ENCODE measurements around the gene POTEB3.
"Not testable (repeated sequence)": the region's sequence is repeated elsewhere in the genome, so short reads cannot be mapped to it uniquely, and the experiment has no call there.

Gene POTEB3

GRCh38 chr15:21440399-21440798, at the start of gene POTEB3:
Gene POTEB3 (minus strand): TSS chr15:21440499. CDS start chr15:21440011, 488 bp downstream.
- DNase-seq (ENCODE audit: low read depth); H3K4me3 ChIP-seq (ENCODE audit: low read length): not testable (repeated sequence)

- H3K4me3 ChIP-seq (ENCODE audit: low read length); DNase-seq (ENCODE audit: low read depth): not testable (repeated sequence)
Measured at GRCh38 chr15:21453683-21454082, 13.4 kb upstream of the POTEB3 start.

GRCh38 chr15:21451920-21452563, 11.7 kb upstream of the POTEB3 start:
- not testable (repeated sequence) for DNase-seq (ENCODE audit: low read depth)

GRCh38 chr15:21451487-21451886, 11.2 kb upstream of the POTEB3 start:
- not testable (repeated sequence) for H3K4me3 ChIP-seq (ENCODE audit: low read length); DNase-seq (ENCODE audit: low read depth)

More at GRCh38 chr15:21451920-21452563, 11.7 kb upstream of the POTEB3 start:
- H3K4me3 ChIP-seq (ENCODE audit: low read length): not testable (repeated sequence)

- DNase-seq (ENCODE audit: low read depth); H3K4me3 ChIP-seq (ENCODE audit: low read length): not testable (repeated sequence)
Measured at GRCh38 chr15:21407366-21407765, 32.9 kb downstream of the POTEB3 start.

GRCh38 chr15:21401531-21401930, 38.8 kb downstream of the POTEB3 start:
- not testable (repeated sequence) for H3K4me3 ChIP-seq (ENCODE audit: low read length); DNase-seq (ENCODE audit: low read depth)

- DNase-seq (ENCODE audit: low read depth); H3K4me3 ChIP-seq (ENCODE audit: low read length): not testable (repeated sequence)
Measured at GRCh38 chr15:21399111-21399510, 41.2 kb downstream of the POTEB3 start.

GRCh38 chr15:21398511-21398910, 41.8 kb downstream of the POTEB3 start:
- not testable (repeated sequence) for H3K4me3 ChIP-seq (ENCODE audit: low read length); DNase-seq (ENCODE audit: low read depth)

- DNase-seq (ENCODE audit: low read depth); H3K4me3 ChIP-seq (ENCODE audit: low read length): not testable (repeated sequence)
Measured at GRCh38 chr15:21397656-21398055, 42.6 kb downstream of the POTEB3 start.

- not testable (repeated sequence) for DNase-seq (ENCODE audit: low read depth)
Measured at GRCh38 chr15:21397186-21397585, 43.1 kb downstream of the POTEB3 start.

GRCh38 chr15:21385961-21386360, 54.3 kb downstream of the POTEB3 start:
- not testable (repeated sequence) for H3K4me3 ChIP-seq (ENCODE audit: low read length); DNase-seq (ENCODE audit: low read depth)

More at GRCh38 chr15:21397186-21397585, 43.1 kb downstream of the POTEB3 start:
- not testable (repeated sequence) for H3K4me3 ChIP-seq (ENCODE audit: low read length)

- not testable (repeated sequence) for H3K4me3 ChIP-seq (ENCODE audit: low read length); DNase-seq (ENCODE audit: low read depth)
Measured at GRCh38 chr15:21383866-21384485, 56.3 kb downstream of the POTEB3 start.

GRCh38 chr15:21373682-21374081, 66.6 kb downstream of the POTEB3 start:
- DNase-seq (ENCODE audit: low read depth); H3K4me3 ChIP-seq (ENCODE audit: low read length): not testable (repeated sequence)

GRCh38 chr15:21369177-21369576, 71.1 kb downstream of the POTEB3 start:
- not testable (repeated sequence) for H3K4me3 ChIP-seq (ENCODE audit: low read length); DNase-seq (ENCODE audit: low read depth)

- not testable (repeated sequence) for H3K4me3 ChIP-seq (ENCODE audit: low read length); DNase-seq (ENCODE audit: low read depth)
Measured at GRCh38 chr15:21368625-21369024, 71.7 kb downstream of the POTEB3 start.
